Measurements from ENCODE around the gene TUBB4B. TPM values are rescaled to one million over a fixed set of nuclear protein-coding genes. Genes with fewer than 3 reads are reported as not detected.

Gene TUBB4B
- total RNA-seq, 1 donor from 2014 or later, result 148 TPM

DNA sequence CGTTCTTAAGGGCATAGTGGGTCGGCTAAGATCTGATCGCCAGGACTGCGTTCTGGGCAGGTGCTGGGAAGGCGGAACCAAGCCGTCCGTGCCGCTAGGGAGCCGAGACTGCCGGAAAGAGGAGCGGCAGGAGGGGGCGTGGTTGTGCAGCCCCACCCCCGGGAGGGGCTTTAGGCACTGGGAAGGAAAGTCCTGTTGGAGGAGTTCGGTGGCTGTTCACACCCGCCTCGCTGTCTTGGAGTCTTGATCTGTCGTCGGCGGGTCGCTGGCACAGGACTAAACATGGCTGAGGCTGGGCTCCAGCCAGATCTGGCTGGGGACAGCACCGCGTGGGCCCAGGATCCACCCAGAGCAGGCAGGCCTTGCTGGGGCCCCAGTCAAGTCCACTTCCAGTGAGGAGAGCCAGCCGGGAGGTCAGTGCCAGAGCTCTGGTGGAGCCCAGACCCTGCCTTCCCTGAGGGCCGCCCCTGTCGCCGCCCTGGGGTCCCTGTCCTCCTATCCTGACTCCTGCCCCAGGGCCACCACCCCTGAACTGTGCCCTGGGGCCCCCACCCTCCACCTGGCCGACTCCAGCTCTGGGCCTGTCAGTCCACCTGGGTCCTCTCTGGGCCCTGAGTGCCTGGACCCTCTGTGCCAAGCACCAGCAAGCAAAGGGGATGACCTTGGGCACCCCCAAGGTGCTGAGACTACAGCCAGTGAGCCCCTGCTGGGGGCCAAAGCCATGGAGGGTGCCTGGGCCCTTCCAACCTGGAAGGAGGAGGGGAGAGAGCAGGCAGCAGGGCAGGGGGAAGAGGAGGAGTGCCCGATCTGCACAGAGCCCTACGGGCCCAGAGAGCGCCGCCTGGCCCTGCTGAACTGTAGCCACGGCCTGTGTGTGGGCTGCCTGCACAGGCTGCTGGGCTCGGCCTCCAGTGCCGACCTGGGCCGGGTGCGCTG is 23.5 kb upstream of the TUBB4B start:
- H3K4me3 Mint-ChIP-seq, result peak overlapping the region; percentile 51
- H3K9me3 Mint-ChIP-seq, result no peaks in the 10 kb centered on the region
- TF ChIP-seq, protein P1, sequence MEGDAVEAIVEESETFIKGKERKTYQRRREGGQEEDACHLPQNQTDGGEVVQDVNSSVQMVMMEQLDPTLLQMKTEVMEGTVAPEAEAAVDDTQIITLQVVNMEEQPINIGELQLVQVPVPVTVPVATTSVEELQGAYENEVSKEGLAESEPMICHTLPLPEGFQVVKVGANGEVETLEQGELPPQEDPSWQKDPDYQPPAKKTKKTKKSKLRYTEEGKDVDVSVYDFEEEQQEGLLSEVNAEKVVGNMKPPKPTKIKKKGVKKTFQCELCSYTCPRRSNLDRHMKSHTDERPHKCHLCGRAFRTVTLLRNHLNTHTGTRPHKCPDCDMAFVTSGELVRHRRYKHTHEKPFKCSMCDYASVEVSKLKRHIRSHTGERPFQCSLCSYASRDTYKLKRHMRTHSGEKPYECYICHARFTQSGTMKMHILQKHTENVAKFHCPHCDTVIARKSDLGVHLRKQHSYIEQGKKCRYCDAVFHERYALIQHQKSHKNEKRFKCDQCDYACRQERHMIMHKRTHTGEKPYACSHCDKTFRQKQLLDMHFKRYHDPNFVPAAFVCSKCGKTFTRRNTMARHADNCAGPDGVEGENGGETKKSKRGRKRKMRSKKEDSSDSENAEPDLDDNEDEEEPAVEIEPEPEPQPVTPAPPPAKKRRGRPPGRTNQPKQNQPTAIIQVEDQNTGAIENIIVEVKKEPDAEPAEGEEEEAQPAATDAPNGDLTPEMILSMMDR (IDR thresholded peaks at IDR 0.05; ENCODE audit: unreplicated experiment), result no peak
- H3K27ac Mint-ChIP-seq, result peak overlapping the region; percentile 83
- no peaks in the 10 kb centered on the region for H3K27me3 Mint-ChIP-seq (ENCODE audit: low read depth)
- H3K36me3 Mint-ChIP-seq, result peaks cover 3% of the 10 kb centered on the region
- H3K4me1 Mint-ChIP-seq, result peaks cover 4% of the 10 kb centered on the region
- DNase-seq (ENCODE audit: low spot score in 2 of 2, unreplicated experiment in 2 of 2), result peak in 1 of 2 experiments; percentile 70

GRCh38 chr9:137218212-137218753 is 22.8 kb upstream of the TUBB4B start:
- H3K4me3 Mint-ChIP-seq, result no peak overlapping the region
- no peaks in the 10 kb centered on the region for H3K36me3 Mint-ChIP-seq
- no peak overlapping the region for H3K27ac Mint-ChIP-seq
- H3K9me3 Mint-ChIP-seq, result no peaks in the 10 kb centered on the region
- H3K4me1 Mint-ChIP-seq, result peaks cover 6% of the 10 kb centered on the region
- DNase-seq (ENCODE audit: low spot score in 2 of 2, unreplicated experiment in 2 of 2), result no peak
- peaks cover 2% of the 10 kb centered on the region for H3K27me3 Mint-ChIP-seq (ENCODE audit: low read depth)
- TF ChIP-seq, protein P1 (IDR thresholded peaks at IDR 0.05; ENCODE audit: unreplicated experiment), result no peak

- TF ChIP-seq, protein P1 (IDR thresholded peaks at IDR 0.05; ENCODE audit: unreplicated experiment), result no peak
- Mint-ChIP-seq H3K27me3 (ENCODE audit: low read depth) (peaks cover 2% of the 10 kb centered on the region), H3K4me3 (no peak overlapping the region), H3K36me3 (no peaks in the 10 kb centered on the region), H3K9me3 (no peaks in the 10 kb centered on the region), H3K27ac (no peak overlapping the region), H3K4me1 (peaks cover 6% of the 10 kb centered on the region)
- DNase-seq (ENCODE audit: low spot score in 2 of 2, unreplicated experiment in 2 of 2), result no peak
These were observed 22.3 kb upstream of the TUBB4B start for GRCh38 chr9:137218754-137219271.

DNA sequence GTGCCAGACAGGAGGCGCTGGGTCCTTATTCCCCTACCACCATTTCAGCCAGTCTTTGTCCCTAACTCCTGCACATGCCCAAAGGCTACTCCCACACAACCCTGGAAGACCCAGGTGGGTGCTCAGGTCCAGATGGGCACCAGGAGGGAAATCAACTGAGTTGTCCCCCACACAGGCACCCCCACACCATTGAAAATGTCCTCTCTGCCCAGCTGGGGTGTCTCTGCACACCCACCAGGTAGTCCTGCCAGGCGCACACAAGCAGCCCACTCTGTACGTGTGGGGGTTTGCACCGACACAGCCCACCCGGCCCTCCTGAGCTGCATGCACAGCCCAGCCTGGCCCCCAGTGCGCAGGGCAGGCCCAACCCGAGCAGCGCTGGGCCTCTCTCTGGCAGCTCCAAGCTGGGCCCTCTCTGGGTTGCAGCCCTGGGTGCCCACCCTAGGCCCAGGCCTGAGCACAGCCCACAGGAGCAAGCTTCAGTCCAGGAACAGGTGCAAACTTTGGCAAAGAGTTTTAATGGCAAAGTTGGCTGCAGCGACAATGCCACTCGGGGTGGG is 21.2 kb upstream of the TUBB4B start:
- Mint-ChIP-seq H3K4me3 (peak overlapping the region; percentile 24), H3K4me1 (peaks cover 6% of the 10 kb centered on the region), H3K27me3 (ENCODE audit: low read depth) (peaks cover 2% of the 10 kb centered on the region), H3K9me3 (no peaks in the 10 kb centered on the region), H3K27ac (no peak overlapping the region), H3K36me3 (no peaks in the 10 kb centered on the region)
- TF ChIP-seq, protein P1 (IDR thresholded peaks at IDR 0.05; ENCODE audit: unreplicated experiment), result no peak
- DNase-seq (ENCODE audit: low spot score in 2 of 2, unreplicated experiment in 2 of 2), result no peak

DNA sequence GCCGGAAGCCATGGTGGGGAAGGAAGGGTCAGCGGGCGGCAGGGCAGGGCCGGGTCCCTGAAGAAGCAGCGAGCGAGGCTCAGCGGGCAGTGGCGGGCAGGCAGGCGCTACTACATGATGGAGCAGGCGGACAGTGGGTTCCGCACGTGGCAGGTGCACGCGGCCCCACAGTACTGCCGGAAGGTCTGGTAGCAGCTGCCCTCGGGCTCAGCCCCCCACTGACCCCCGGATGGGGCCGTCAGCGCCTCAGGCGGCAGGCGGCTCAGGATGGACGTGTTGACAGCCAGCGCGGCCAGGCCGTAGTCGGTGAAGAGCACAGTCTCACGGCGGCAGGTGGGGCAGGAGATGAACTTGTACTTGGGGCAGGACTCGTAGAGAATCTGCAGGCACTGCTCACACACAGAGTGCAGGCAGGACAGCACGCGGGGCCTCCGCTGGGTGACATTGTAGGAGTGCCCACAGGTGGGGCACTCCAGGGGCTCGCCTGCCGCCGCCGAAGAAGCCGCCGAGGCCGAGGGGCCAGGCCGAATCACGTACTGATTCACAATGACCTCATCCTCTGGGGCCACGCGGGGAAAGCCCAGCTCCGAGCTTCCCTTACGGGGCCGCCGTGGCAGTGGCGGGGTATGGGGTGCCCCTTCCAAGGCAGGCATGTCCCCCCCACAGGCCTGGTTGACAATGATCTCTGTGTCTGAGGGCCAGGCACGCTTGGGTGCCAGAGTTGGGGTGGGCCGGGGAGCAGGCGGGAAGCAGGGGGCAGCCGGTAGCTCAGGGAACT is 20.6 kb upstream of the TUBB4B start:
- no peak for DNase-seq (ENCODE audit: low spot score in 2 of 2, unreplicated experiment in 2 of 2)
- peak overlapping the region; percentile 49 for H3K4me3 Mint-ChIP-seq
- no peaks in the 10 kb centered on the region for H3K36me3 Mint-ChIP-seq
- TF ChIP-seq, protein P1 (IDR thresholded peaks at IDR 0.05; ENCODE audit: unreplicated experiment), result no peak
- H3K27ac Mint-ChIP-seq, result no peak overlapping the region
- no peaks in the 10 kb centered on the region for H3K9me3 Mint-ChIP-seq
- H3K4me1 Mint-ChIP-seq, result peaks cover 6% of the 10 kb centered on the region
- H3K27me3 Mint-ChIP-seq (ENCODE audit: low read depth), result peaks cover 2% of the 10 kb centered on the region
